ENCODE results near the gene EXOC4.
"Not testable (repeated sequence)": the region's sequence is repeated elsewhere in the genome, so short reads cannot be mapped to it uniquely, and the experiment has no call there.

The EXOC4 gene

DNA sequence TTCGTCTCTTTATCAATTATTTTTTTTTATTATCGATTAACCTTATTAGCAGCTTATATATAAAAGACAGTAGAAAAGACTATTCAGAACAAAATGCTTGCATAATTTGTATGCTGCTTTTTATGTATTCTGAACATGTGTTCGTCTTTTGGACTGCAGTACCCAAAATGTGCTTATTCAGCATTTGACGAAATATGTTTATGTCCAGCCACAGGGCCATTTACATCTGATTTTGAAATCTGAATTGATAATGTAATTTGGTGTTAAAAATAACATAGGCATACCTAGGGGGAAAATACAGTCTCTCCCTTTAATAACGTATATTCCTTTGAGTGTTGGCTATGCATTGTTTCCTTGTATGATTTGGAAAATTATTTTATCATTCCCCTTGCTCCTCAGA, 386.0 kb downstream of the EXOC4 start:
- Histone ChIP-seq H3K36me3 (ENCODE audit: control insufficient read depth, low read length) (no peaks in the 10 kb centered on the region), H3K79me2 (ENCODE audit: control insufficient read depth, low read length) (no peaks in the 10 kb centered on the region), H3K27me3 (ENCODE audit: control insufficient read depth, low read length) (no peaks in the 10 kb centered on the region), H3K9me3 (ENCODE audit: control insufficient read depth, insufficient read depth, low read length) (no peaks in the 10 kb centered on the region), H3K4me1 (ENCODE audit: control insufficient read depth, low read length) (no peaks in the 10 kb centered on the region), H3F3A (ENCODE audit: control insufficient read depth, insufficient read depth) (no peaks in the 10 kb centered on the region), H3K9me2 (replicated peaks; ENCODE audit: control insufficient read depth, low read length) (no peaks in the 10 kb centered on the region), H3K4me2 (ENCODE audit: low read length) (no peak overlapping the region), H3K27ac (ENCODE audit: low read depth, low read length) (no peak overlapping the region), H4K20me1 (ENCODE audit: control insufficient read depth, insufficient read depth, low read depth, low read length) (no peaks in the 10 kb centered on the region), H3K4me3 (ENCODE audit: low read length) (no peak overlapping the region)
- TF ChIP-seq, protein P1, sequence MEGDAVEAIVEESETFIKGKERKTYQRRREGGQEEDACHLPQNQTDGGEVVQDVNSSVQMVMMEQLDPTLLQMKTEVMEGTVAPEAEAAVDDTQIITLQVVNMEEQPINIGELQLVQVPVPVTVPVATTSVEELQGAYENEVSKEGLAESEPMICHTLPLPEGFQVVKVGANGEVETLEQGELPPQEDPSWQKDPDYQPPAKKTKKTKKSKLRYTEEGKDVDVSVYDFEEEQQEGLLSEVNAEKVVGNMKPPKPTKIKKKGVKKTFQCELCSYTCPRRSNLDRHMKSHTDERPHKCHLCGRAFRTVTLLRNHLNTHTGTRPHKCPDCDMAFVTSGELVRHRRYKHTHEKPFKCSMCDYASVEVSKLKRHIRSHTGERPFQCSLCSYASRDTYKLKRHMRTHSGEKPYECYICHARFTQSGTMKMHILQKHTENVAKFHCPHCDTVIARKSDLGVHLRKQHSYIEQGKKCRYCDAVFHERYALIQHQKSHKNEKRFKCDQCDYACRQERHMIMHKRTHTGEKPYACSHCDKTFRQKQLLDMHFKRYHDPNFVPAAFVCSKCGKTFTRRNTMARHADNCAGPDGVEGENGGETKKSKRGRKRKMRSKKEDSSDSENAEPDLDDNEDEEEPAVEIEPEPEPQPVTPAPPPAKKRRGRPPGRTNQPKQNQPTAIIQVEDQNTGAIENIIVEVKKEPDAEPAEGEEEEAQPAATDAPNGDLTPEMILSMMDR (IDR thresholded peaks at IDR 0.05; ENCODE audit: low read depth, low read length, poor library complexity, severe bottlenecking) = no peak
- no peak for TF ChIP-seq EZH2phosphoT487 (IDR thresholded peaks at IDR 0.05; ENCODE audit: borderline replicate concordance, low read length)

- H3K36me3 ChIP-seq (ENCODE audit: control insufficient read depth, low read length) = no peaks in the 10 kb centered on the region
- H3K27ac ChIP-seq (ENCODE audit: low read depth, low read length) = no peak overlapping the region
- no peaks in the 10 kb centered on the region for H3K9me2 ChIP-seq (replicated peaks; ENCODE audit: control insufficient read depth, low read length)
- no peaks in the 10 kb centered on the region for H3F3A ChIP-seq (ENCODE audit: control insufficient read depth, insufficient read depth)
- TF ChIP-seq, protein P1 (IDR thresholded peaks at IDR 0.05; ENCODE audit: low read depth, low read length, poor library complexity, severe bottlenecking) = no peak
- no peak for TF ChIP-seq EZH2phosphoT487 (IDR thresholded peaks at IDR 0.05; ENCODE audit: borderline replicate concordance, low read length)
- no peak overlapping the region for H3K4me2 ChIP-seq (ENCODE audit: low read length)
- H3K4me3 ChIP-seq (ENCODE audit: low read length) = no peak overlapping the region
- H3K4me1 ChIP-seq (ENCODE audit: control insufficient read depth, low read length) = no peaks in the 10 kb centered on the region
- no peaks in the 10 kb centered on the region for H3K27me3 ChIP-seq (ENCODE audit: control insufficient read depth, low read length)
- no peaks in the 10 kb centered on the region for H4K20me1 ChIP-seq (ENCODE audit: control insufficient read depth, insufficient read depth, low read depth, low read length)
- no peaks in the 10 kb centered on the region for H3K9me3 ChIP-seq (ENCODE audit: control insufficient read depth, insufficient read depth, low read length)
- no peaks in the 10 kb centered on the region for H3K79me2 ChIP-seq (ENCODE audit: control insufficient read depth, low read length)
These were observed 388.6 kb downstream of the EXOC4 start for GRCh38 chr7:133641436-133641835.

DNA sequence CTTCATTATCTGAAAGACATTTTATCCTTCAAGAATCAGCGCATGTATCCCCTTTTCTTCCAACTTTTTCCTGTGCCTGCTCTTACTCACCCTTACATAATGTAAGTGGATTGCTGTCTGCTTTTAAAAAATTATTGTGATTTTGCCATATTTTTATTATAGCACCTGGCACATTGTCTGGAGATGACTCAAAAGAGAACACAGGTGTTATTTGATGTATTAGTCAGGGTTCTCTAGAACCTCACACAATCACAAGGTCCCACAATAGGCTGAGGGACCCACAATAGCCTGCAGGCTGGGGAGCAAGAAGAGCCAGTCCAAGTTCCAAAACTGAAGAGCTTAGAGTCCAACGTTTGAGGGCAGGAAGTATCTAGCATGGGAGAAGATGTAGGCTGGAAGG, 390.0 kb downstream of the EXOC4 start:
- Histone ChIP-seq H3F3A (ENCODE audit: control insufficient read depth, insufficient read depth) (no peaks in the 10 kb centered on the region), H3K4me2 (ENCODE audit: low read length) (no peak overlapping the region), H3K79me2 (ENCODE audit: control insufficient read depth, low read length) (no peaks in the 10 kb centered on the region), H3K4me1 (ENCODE audit: control insufficient read depth, low read length) (no peaks in the 10 kb centered on the region), H3K27ac (ENCODE audit: low read depth, low read length) (no peak overlapping the region), H3K4me3 (ENCODE audit: low read length) (no peak overlapping the region), H3K36me3 (ENCODE audit: control insufficient read depth, low read length) (no peaks in the 10 kb centered on the region), H4K20me1 (ENCODE audit: control insufficient read depth, insufficient read depth, low read depth, low read length) (no peaks in the 10 kb centered on the region), H3K9me2 (replicated peaks; ENCODE audit: control insufficient read depth, low read length) (no peaks in the 10 kb centered on the region), H3K27me3 (ENCODE audit: control insufficient read depth, low read length) (no peaks in the 10 kb centered on the region), H3K9me3 (ENCODE audit: control insufficient read depth, insufficient read depth, low read length) (no peaks in the 10 kb centered on the region)
- TF ChIP-seq EZH2phosphoT487 (IDR thresholded peaks at IDR 0.05; ENCODE audit: borderline replicate concordance, low read length) = no peak
- TF ChIP-seq, protein P1 (IDR thresholded peaks at IDR 0.05; ENCODE audit: low read depth, low read length, poor library complexity, severe bottlenecking) = no peak

DNA sequence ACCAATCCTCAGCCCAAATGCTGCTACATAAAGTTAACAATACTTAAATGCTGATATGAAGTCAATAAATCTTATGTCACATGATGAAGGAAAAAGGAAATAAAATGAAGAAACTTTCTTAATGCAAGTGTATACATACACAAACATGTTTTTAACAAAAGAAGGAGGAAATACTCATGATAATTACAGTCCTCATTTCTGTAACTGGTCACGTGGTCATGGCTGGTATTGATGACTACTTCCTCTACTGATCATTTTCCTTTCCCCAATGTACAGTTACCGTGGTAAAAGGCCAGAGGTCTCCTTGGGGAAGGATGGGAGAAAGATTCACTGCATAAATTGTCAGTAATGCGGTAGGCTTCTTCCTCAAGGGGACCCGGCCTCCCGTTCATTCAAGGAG, 390.8 kb downstream of the EXOC4 start:
- not testable (repeated sequence) for H3K36me3 ChIP-seq (ENCODE audit: control insufficient read depth, low read length); H3K9me2 ChIP-seq (replicated peaks; ENCODE audit: control insufficient read depth, low read length); H3K4me3 ChIP-seq (ENCODE audit: low read length); H3K9me3 ChIP-seq (ENCODE audit: control insufficient read depth, insufficient read depth, low read length); H3K4me2 ChIP-seq (ENCODE audit: low read length); H3K27me3 ChIP-seq (ENCODE audit: control insufficient read depth, low read length); H3F3A ChIP-seq (ENCODE audit: control insufficient read depth, insufficient read depth); H3K27ac ChIP-seq (ENCODE audit: low read depth, low read length); H3K4me1 ChIP-seq (ENCODE audit: control insufficient read depth, low read length); H3K79me2 ChIP-seq (ENCODE audit: control insufficient read depth, low read length); H4K20me1 ChIP-seq (ENCODE audit: control insufficient read depth, insufficient read depth, low read depth, low read length)

Measured in DOHH2 (cell line).